ENCODE results near the gene PADI1. TPM values are rescaled to one million over a fixed set of nuclear protein-coding genes. Genes with fewer than 3 reads are reported as not detected.

Gene PADI1
- total and polyA plus RNA-seq, 2 of the 8 experiments (the other 6 are each of a cell fraction or from before 2014, with no cell fraction given): 0.20 to 0.30 TPM

- no peak overlapping the region for H3K14ac ChIP-seq (ENCODE audit: insufficient read length)
- 72% methylated on average over 6 of the region's 7 CpGs; no CpG with 5 or more reads in 1 of the 2 experiments for WGBS, 2 experiments (ENCODE audit: extremely low coverage in 1 of 2, insufficient coverage in 1 of 2, insufficient read length in 1 of 2, insufficient replicate concordance in 2 of 2, low coverage in 1 of 2, low lambda C conversion rate in 2 of 2, missing lambda C conversion rate in 1 of 2)
- FAIRE-seq (no peak), DNase-seq (ENCODE audit: low read depth in 1 of 2, low spot score in 2 of 2) (no peak)
- ChIA-PET CTCF (ENCODE audit: partially characterized antibody) (interaction anchor here (1.0 to 1.2 kb wide), 2 partner anchors 18 to 159 kb away, joined by 3 to 6 read pairs; no protein-coding TSS in a partner anchor), POLR2A (ENCODE audit: partially characterized antibody) (no interaction called here)
- TF ChIP-seq MAX (IDR thresholded peaks at IDR 0.05) (no peak), TEAD4 (IDR thresholded peaks at IDR 0.05; ENCODE audit: low read depth, low read length) (no peak), POU5F1 (IDR thresholded peaks at IDR 0.05; ENCODE audit: low read depth, low read length) (no peak)
- no peaks in the 10 kb centered on the region for H3K79me2 ChIP-seq (ENCODE audit: control insufficient read depth in 1 of 2, insufficient read depth in 2 of 2, low read length in 2 of 2)
- no peak overlapping the region for H4K5ac ChIP-seq (ENCODE audit: insufficient read length, low read depth, low read length)
- no peak overlapping the region for H2AK5ac ChIP-seq (ENCODE audit: low read depth, low read length)
- no peak overlapping the region for H2BK5ac ChIP-seq (ENCODE audit: low read depth, low read length)
- H3K79me1 ChIP-seq (ENCODE audit: low read depth, low read length): no peaks in the 10 kb centered on the region
- H3K23me2 ChIP-seq (ENCODE audit: low read depth, low read length): no peaks in the 10 kb centered on the region
- H3K27me3 ChIP-seq (replicated peaks in 1 of 4; ENCODE audit: control insufficient read depth in 3 of 4, extremely low read depth in 1 of 4, insufficient read depth in 3 of 4, low read length in 3 of 4): peaks cover 0 to under 1% (median 0%) of the 10 kb centered on the region in 4 experiments; a peak in 1 of 7 replicates
- H3K4ac ChIP-seq (replicated peaks; ENCODE audit: insufficient read length, low read depth, low read length): no peak overlapping the region
- H2AFZ ChIP-seq (ENCODE audit: low read length): no peak overlapping the region
- peaks cover 0 to 7% (median 2%) of the 10 kb centered on the region in 4 experiments; a peak in 5 of 7 replicates for H3K4me1 ChIP-seq (replicated peaks in 1 of 4; ENCODE audit: control insufficient read depth in 3 of 4, insufficient read depth in 4 of 4, low read length in 3 of 4)
- H3K23ac ChIP-seq (ENCODE audit: insufficient read length): no peak overlapping the region
- H3K36me3 ChIP-seq (ENCODE audit: control insufficient read depth in 2 of 4, insufficient read depth in 4 of 4, low read length in 3 of 4): no peaks in the 10 kb centered on the region
- no peaks in the 10 kb centered on the region for H4K20me1 ChIP-seq (replicated peaks in 1 of 2; ENCODE audit: control insufficient read depth in 1 of 2, insufficient read depth in 2 of 2, low read length in 2 of 2)
- H2BK120ac ChIP-seq (replicated peaks; ENCODE audit: low read depth, low read length): no peak overlapping the region
- H3K56ac ChIP-seq (replicated peaks; ENCODE audit: insufficient read length, low read depth, low read length): no peak overlapping the region
- H3K9ac ChIP-seq (replicated peaks in 1 of 4; ENCODE audit: extremely low read depth in 1 of 4, low read depth in 3 of 4, low read length in 3 of 4): no peak overlapping the region
- H3K9me3 ChIP-seq (ENCODE audit: insufficient read depth in 2 of 2, low read depth in 1 of 2, low read length in 1 of 2): no peaks in the 10 kb centered on the region
- no peak overlapping the region for H2BK15ac ChIP-seq (ENCODE audit: low read length)
- H2BK12ac ChIP-seq (ENCODE audit: low read depth, low read length): no peak overlapping the region
- no peak overlapping the region for H3K18ac ChIP-seq (ENCODE audit: extremely low read depth, low read length)
- H3K4me3 ChIP-seq (ENCODE audit: extremely low read depth in 1 of 4, insufficient read depth in 2 of 4, low read depth in 3 of 4, low read length in 4 of 4): no peak overlapping the region
- no peak overlapping the region for H3K4me2 ChIP-seq (ENCODE audit: insufficient read depth in 1 of 2, low read depth in 2 of 2, low read length in 2 of 2)
- H4K8ac ChIP-seq (ENCODE audit: extremely low read depth, insufficient read depth, low read length): no peak overlapping the region
- H3K27ac ChIP-seq (ENCODE audit: low read depth, low read length): no peak overlapping the region
- H4K91ac ChIP-seq (replicated peaks; ENCODE audit: insufficient read length, low read length): no peak overlapping the region
- no peak overlapping the region for H2BK20ac ChIP-seq (ENCODE audit: low read length)
Measured at GRCh38 chr1:17218939-17219338, 14.0 kb downstream of the PADI1 start.
